ENCODE results near the gene ARL15. TPM values are rescaled to one million over a fixed set of nuclear protein-coding genes. Genes with fewer than 3 reads are reported as not detected.

The ARL15 gene
- total RNA-seq, 1 experiment from 2014 or later = 140 TPM

DNA sequence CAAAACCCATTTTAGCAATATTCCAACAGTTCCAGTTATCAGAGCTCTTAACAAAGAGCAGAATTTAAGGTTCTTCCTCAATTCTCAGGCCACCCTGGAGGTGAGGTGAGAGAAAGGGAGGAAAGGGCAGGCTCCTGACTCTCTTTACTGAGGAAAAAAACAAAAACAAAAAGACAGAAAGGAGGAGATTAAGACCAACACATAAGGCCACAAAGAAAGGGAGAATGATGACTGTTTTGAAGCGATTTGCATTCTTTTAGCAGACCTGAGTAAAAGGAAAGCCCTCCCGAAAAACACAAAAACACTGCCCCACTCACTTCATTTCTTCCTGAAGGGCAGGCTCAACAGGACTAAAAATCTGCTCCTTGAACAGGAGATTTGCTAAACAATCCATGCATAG lies 300.5 kb downstream of the ARL15 start:
- intact Hi-C loops (cut with micrococcal nuclease; ENCODE audit: unreplicated experiment) = no loop called here
- H3K27me3 Mint-ChIP-seq (ENCODE audit: insufficient read depth, unreplicated experiment) = no peaks in the 10 kb centered on the region
- CTCF ChIA-PET = no interaction called here

DNA sequence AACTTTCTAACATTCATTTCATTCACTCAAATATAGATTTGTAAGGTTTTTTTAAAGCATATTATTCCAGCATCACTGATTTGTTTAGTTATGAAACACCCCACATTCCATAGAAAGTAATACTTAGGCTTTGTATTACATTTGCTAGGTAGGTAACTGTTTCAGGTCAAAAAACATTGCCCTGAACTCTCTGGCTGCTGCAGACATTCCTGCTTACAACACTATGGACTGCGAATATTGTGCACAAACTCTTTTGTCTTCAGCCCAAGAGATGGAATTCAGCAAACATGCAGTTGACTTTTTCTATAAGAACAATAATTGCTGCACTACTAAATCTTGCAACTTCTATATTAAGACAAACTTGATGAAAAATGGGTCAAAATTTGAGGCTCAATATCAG lies 301.0 kb downstream of the ARL15 start:
- H3K4me3 ChIP-seq (ENCODE audit: low read depth, low read length) = no peak overlapping the region
- peaks cover 23% of the 10 kb centered on the region for H3K4me1 ChIP-seq
- ChIA-PET CTCF (no interaction called here), POLR2A (no interaction called here)
- 0 out of 2 replicates have a peak, but pooled peaks cover 8% of the 10 kb centered on the region for H3K9me3 ChIP-seq
- H3K36me3 ChIP-seq (ENCODE audit: control insufficient read depth, insufficient read depth, low read length) = no peaks in the 10 kb centered on the region
- Mint-ChIP-seq H3K9me3 (ENCODE audit: unreplicated experiment) (peaks cover 9% of the 10 kb centered on the region), H3K4me3 (ENCODE audit: unreplicated experiment) (no peak overlapping the region), H3K27me3 (ENCODE audit: insufficient read depth, unreplicated experiment) (no peaks in the 10 kb centered on the region), H3K4me1 (ENCODE audit: low read depth, unreplicated experiment) (peaks cover 24% of the 10 kb centered on the region), H3K36me3 (ENCODE audit: insufficient read depth, unreplicated experiment) (peaks cover 20% of the 10 kb centered on the region), H3K27ac (ENCODE audit: unreplicated experiment) (peak overlapping the region; percentile 79)
- H3K27me3 ChIP-seq (replicated peaks; ENCODE audit: control insufficient read depth, insufficient read depth, low read length) = no peaks in the 10 kb centered on the region
- TF ChIP-seq, protein P1, sequence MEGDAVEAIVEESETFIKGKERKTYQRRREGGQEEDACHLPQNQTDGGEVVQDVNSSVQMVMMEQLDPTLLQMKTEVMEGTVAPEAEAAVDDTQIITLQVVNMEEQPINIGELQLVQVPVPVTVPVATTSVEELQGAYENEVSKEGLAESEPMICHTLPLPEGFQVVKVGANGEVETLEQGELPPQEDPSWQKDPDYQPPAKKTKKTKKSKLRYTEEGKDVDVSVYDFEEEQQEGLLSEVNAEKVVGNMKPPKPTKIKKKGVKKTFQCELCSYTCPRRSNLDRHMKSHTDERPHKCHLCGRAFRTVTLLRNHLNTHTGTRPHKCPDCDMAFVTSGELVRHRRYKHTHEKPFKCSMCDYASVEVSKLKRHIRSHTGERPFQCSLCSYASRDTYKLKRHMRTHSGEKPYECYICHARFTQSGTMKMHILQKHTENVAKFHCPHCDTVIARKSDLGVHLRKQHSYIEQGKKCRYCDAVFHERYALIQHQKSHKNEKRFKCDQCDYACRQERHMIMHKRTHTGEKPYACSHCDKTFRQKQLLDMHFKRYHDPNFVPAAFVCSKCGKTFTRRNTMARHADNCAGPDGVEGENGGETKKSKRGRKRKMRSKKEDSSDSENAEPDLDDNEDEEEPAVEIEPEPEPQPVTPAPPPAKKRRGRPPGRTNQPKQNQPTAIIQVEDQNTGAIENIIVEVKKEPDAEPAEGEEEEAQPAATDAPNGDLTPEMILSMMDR (IDR thresholded peaks at IDR 0.05; ENCODE audit: insufficient read depth in 1 of 2, low read depth in 1 of 2, low read length in 1 of 2, severe bottlenecking in 1 of 2, unreplicated experiment in 1 of 2) = no peak
- intact Hi-C loops (cut with micrococcal nuclease; ENCODE audit: unreplicated experiment) = no loop called here
- BruUV-seq (replicated peaks) = no TSS peak
- DNase-seq = no peak

More for the DNA sequence above, 300.5 kb downstream of the ARL15 start:
- Mint-ChIP-seq H3K4me3 (ENCODE audit: unreplicated experiment) (no peak overlapping the region), H3K4me1 (ENCODE audit: low read depth, unreplicated experiment) (peaks cover 24% of the 10 kb centered on the region), H3K36me3 (ENCODE audit: insufficient read depth, unreplicated experiment) (peaks cover 25% of the 10 kb centered on the region), H3K27ac (ENCODE audit: unreplicated experiment) (peak overlapping the region; percentile 79), H3K9me3 (ENCODE audit: unreplicated experiment) (peaks cover 14% of the 10 kb centered on the region)
- Histone ChIP-seq H3K4me1 (peaks cover 23% of the 10 kb centered on the region), H3K27me3 (replicated peaks; ENCODE audit: control insufficient read depth, insufficient read depth, low read length) (no peaks in the 10 kb centered on the region), H3K9me3 (peaks cover 13% of the 10 kb centered on the region; the same call in 1 of the 2 replicates), H3K36me3 (ENCODE audit: control insufficient read depth, insufficient read depth, low read length) (no peaks in the 10 kb centered on the region), H3K4me3 (ENCODE audit: low read depth, low read length) (no peak overlapping the region)
- TF ChIP-seq, protein P1 (IDR thresholded peaks at IDR 0.05; ENCODE audit: insufficient read depth in 1 of 2, low read depth in 1 of 2, low read length in 1 of 2, severe bottlenecking in 1 of 2, unreplicated experiment in 1 of 2) = no peak
- DNase-seq = no peak
- POLR2A ChIA-PET = no interaction called here
- no TSS peak for BruUV-seq (replicated peaks)

DNA sequence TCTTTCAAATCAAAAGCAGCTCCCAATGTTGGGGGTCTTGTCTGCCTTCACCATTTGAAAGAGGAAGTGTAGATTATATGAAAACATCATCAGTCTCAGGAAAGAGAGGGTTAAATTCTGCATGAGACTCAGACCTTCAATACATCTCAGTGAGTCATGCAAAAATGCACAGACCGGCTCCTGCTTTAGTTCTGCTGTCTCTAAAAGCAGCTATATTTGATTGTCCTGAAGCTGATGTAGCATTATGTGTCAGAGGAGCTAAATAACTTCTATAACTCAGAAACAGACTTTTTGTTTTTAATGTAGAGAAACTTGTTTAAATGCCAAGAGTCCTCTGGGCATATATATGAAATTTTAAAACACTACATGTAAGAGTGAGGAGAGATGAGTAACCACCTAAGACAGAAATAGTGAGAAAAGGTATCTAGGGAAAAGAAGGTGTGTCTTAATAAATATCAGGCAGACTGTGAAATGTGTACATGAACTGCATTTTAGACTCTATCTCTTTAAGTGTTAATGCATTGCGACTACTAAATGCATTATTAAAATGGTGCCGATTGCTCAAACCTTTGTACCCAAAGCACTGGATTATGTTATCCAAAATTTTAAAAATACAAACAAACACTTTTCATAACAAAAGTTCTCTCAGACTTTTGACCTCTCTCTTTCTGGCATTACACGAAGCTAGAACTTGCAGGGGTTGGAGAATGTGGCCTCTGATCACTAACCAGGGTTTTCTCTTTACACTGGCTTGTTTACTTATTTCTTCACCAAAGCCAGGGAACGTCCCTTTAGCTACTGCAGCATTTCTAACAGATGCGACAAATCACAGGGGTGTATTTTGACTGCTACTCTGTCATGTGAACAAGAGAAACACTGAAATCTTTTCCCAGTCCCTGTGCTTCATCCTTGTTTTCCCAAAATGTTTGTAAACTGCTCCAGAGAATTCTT lies 302.3 kb downstream of the ARL15 start:
- Mint-ChIP-seq H3K9me3 (ENCODE audit: unreplicated experiment) (no peaks in the 10 kb centered on the region), H3K4me3 (ENCODE audit: unreplicated experiment) (peak overlapping the region; percentile 43), H3K27ac (ENCODE audit: unreplicated experiment) (peak overlapping the region; percentile 66), H3K36me3 (ENCODE audit: insufficient read depth, unreplicated experiment) (peaks cover 13% of the 10 kb centered on the region), H3K4me1 (ENCODE audit: low read depth, unreplicated experiment) (peaks cover 24% of the 10 kb centered on the region), H3K27me3 (ENCODE audit: insufficient read depth, unreplicated experiment) (no peaks in the 10 kb centered on the region)
- ChIA-PET CTCF (no interaction called here), POLR2A (no interaction called here)
- H3K9me3 ChIP-seq = no peaks in the 10 kb centered on the region
- TF ChIP-seq, protein P1 (IDR thresholded peaks at IDR 0.05; ENCODE audit: insufficient read depth in 1 of 2, low read depth in 1 of 2, low read length in 1 of 2, severe bottlenecking in 1 of 2, unreplicated experiment in 1 of 2) = no peak
- no peaks in the 10 kb centered on the region for H3K36me3 ChIP-seq (ENCODE audit: control insufficient read depth, insufficient read depth, low read length)
- H3K27me3 ChIP-seq (replicated peaks; ENCODE audit: control insufficient read depth, insufficient read depth, low read length) = no peaks in the 10 kb centered on the region
- peak in 1 of 2 experiments; percentile 36 for DNase-seq
- intact Hi-C loops (cut with micrococcal nuclease; ENCODE audit: unreplicated experiment) = loop anchor here (1.0 kb wide), 1 partner anchor 14 kb away; no protein-coding TSS in a partner anchor
- H3K4me3 ChIP-seq (ENCODE audit: low read depth, low read length) = no peak overlapping the region
- H3K4me1 ChIP-seq = peaks cover 23% of the 10 kb centered on the region
- BruUV-seq (replicated peaks) = no TSS peak

All from Caco-2 (cell line).